Tibial nerve (tissue), 3 donors: ENCODE data around the gene TAPBPL.

Source experiments
- CTCF ChIP-seq, 5 experiments: fragments of 200-600 bp in 3 of 5; fragments of 450-650 bp in 2 of 5; sonication (generic) in 3 of 5; IDR thresholded peaks; one replicate each; pipeline ENCODE4 v1.5.1; 2016 to 2019; ENCODE audit warnings: antibody characterized with exemption in 5 of 5, mild to moderate bottlenecking in 3 of 5, moderate library complexity in 2 of 5
- POLR2A ChIP-seq, 2 donors: fragments of 450-650 bp; IDR thresholded peaks; one replicate each; pipeline ENCODE4 v1.6.1; 2017; ENCODE audit warnings: antibody characterized with exemption in 2 of 2, mild to moderate bottlenecking in 2 of 2, moderate library complexity in 2 of 2

- TF ChIP-seq CTCF (IDR thresholded peaks at IDR 0.05) (no peak), POLR2A (IDR thresholded peaks at IDR 0.05) (no peak)
Measured at GRCh38 chr12:6500466-6500865, 48.6 kb downstream of the TAPBPL start.
